Right atrium auricular region (tissue), 2 donors: Measurements from ENCODE around the gene CALD1. TPM values are rescaled to one million over a fixed set of nuclear protein-coding genes. Genes with fewer than 3 reads are reported as not detected.

Experiments used
- DNase-seq: peaks from one replicate; pipeline ENCODE4 v3.0.0-alpha.2; 2019; ENCODE audit warnings: low spot score
- H3K27ac ChIP-seq, 2 donors: fragments of 200-600 bp; sonication (generic); 1 replicate in 1 of 2; 2 replicates in 1 of 2; pipeline ENCODE4 v1.5.1; 2016 to 2019
- H3K27me3 ChIP-seq, 2 donors: fragments of 200-600 bp; sonication (generic); one replicate each; pipeline versions ENCODE4 v1.5.1 to v1.6.0; 2017 to 2019
- H3K36me3 ChIP-seq: fragments of 200-600 bp; sonication (generic); one replicate; pipeline ENCODE4 v1.5.1; 2016
- H3K4me1 ChIP-seq, 2 donors: fragments of 200-600 bp; sonication (generic); one replicate each; pipeline versions ENCODE4 v1.5.1 to v1.6.0; 2017 to 2019
- H3K4me3 ChIP-seq, 2 donors: fragments of 200-600 bp; sonication (generic); 1 replicate in 1 of 2; 2 replicates in 1 of 2; pipeline ENCODE4 v1.5.1; 2017 to 2019; ENCODE audit warnings: mild to moderate bottlenecking in 1 of 2, moderate library complexity in 1 of 2
- H3K9me3 ChIP-seq, 2 donors: fragments of 200-600 bp; sonication (generic); one replicate each; pipeline ENCODE4 v1.5.1; 2019
- total RNA-seq, 2 donors: library from RNA; depleted of rRNA; stranded (reverse); fragments of >200 nt; gene quantifications; one replicate each; pipeline ENCODE4 v1.1.0, GENCODE V29; 2016
- TF ChIP-seq, protein P1 (sequence below), 2 donors: fragments of 200-600 bp; sonication (generic); IDR thresholded peaks; one replicate each; pipeline ENCODE4 v1.5.1; 2019; ENCODE audit warnings: antibody characterized with exemption in 2 of 2

The CALD1 gene
- total RNA-seq, 2 donors from 2014 or later = 119 to 157 TPM

DNA sequence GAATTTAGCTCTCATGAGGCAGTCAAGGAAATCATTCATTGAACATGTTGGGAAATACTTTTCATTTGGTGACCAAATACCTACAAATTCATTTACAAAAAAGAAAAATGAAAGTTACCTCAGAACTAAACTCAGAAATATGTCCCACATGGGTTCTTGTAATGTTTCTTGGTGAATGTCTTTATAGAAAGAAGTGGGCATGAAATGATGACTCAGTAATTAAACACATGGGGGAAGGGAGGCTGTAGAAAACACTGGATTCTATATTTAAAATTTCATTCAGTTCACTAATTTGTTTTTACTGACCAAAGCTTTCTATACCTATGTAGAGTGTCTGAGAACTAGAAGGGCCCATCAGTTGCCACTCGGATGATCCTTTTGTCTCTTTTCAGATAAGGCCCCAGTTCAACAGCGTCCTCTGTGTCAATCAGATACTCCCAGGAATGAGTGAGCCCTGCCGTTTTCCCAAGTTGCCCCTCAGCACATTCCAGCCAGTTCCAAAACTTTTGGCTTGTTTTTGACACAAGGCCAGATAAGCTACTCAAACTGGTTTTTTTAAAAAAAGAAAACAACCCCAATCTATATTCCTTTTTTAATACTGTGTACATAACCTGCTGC, 157.6 kb downstream of the CALD1 start:
- H3K27ac ChIP-seq = peak overlapping the region; percentile 27 to 87
- H3K4me1 ChIP-seq = peaks cover 0 to 63% of the 10 kb centered on the region in 2 donors
- H3K27me3 ChIP-seq = no peaks in the 10 kb centered on the region
- DNase-seq = no peak
- TF ChIP-seq, protein P1, sequence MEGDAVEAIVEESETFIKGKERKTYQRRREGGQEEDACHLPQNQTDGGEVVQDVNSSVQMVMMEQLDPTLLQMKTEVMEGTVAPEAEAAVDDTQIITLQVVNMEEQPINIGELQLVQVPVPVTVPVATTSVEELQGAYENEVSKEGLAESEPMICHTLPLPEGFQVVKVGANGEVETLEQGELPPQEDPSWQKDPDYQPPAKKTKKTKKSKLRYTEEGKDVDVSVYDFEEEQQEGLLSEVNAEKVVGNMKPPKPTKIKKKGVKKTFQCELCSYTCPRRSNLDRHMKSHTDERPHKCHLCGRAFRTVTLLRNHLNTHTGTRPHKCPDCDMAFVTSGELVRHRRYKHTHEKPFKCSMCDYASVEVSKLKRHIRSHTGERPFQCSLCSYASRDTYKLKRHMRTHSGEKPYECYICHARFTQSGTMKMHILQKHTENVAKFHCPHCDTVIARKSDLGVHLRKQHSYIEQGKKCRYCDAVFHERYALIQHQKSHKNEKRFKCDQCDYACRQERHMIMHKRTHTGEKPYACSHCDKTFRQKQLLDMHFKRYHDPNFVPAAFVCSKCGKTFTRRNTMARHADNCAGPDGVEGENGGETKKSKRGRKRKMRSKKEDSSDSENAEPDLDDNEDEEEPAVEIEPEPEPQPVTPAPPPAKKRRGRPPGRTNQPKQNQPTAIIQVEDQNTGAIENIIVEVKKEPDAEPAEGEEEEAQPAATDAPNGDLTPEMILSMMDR (IDR thresholded peaks at IDR 0.05) = no peak
- H3K36me3 ChIP-seq = peaks cover 84% of the 10 kb centered on the region
- no peaks in the 10 kb centered on the region for H3K9me3 ChIP-seq
- no peak overlapping the region for H3K4me3 ChIP-seq

- peaks cover 86% of the 10 kb centered on the region for H3K36me3 ChIP-seq
- no peak for DNase-seq
- H3K27ac ChIP-seq = no peak overlapping the region
- H3K9me3 ChIP-seq = no peaks in the 10 kb centered on the region
- no peak overlapping the region for H3K4me3 ChIP-seq
- H3K4me1 ChIP-seq = peaks cover 0 to 53% of the 10 kb centered on the region in 2 donors
- no peaks in the 10 kb centered on the region for H3K27me3 ChIP-seq
- TF ChIP-seq, protein P1 (IDR thresholded peaks at IDR 0.05) = no peak
Observed at GRCh38 chr7:134938141-134938540, 158.7 kb downstream of the CALD1 start.

DNA sequence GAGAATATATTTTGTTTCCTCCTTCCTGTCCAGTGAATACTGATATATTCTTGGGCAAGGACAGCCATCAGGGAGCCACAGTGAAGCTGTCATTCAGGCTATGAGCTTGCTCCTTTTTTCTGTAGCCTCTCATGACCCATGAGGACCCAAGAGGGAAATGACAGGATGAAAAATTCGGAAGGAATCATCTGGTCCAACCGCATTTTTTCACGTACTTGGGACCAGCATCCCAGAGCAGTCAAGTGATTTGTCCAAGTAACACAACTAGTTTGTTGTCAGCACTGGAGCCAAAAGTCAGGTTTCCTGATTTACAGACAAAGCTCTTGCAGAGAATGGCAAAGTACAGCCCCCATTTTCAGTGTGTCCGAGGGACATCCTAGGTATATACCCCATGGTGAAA, 159.7 kb downstream of the CALD1 start:
- Histone ChIP-seq H3K36me3 (peaks cover 83% of the 10 kb centered on the region), H3K27ac (no peak overlapping the region), H3K9me3 (no peaks in the 10 kb centered on the region), H3K4me1 (peaks cover 0 to 43% of the 10 kb centered on the region in 2 donors), H3K27me3 (no peaks in the 10 kb centered on the region), H3K4me3 (no peak overlapping the region)
- DNase-seq = no peak
- TF ChIP-seq, protein P1 (IDR thresholded peaks at IDR 0.05) = no peak

GRCh38 chr7:134940729-134941128, 161.3 kb downstream of the CALD1 start:
- peaks cover 0 to 38% of the 10 kb centered on the region in 2 donors for H3K4me1 ChIP-seq

DNA sequence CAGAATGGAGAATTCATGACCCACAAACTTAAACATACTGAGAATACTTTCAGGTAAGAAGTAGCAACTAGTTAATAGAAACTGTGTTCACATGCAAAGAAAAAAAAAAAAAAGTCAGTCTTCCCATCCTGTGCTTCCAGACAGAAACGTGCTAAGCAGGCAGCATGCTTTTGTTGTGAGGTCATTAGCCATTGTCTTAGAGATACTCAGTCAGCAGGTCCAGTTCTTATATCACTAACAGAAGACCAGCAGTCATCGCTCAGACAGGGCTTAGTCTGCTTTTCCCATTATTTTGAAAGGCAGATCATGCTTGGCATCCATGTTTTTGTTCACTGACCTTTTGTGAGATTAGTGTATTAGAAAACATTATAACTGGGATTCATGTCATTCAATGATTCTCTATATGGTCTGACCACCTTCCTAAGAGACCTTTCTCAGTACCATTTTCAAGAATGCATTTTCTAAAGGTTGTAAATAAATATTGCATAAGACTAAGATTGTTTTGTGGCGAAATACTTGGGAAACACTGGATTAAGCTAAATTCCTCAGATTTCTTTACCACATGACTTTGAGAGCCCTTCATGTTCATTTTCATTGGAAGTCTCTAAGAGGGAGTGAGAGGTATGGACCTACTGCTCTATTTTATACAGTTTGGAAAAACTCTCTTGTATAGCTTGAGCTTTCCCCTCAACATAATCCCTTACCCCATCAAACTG, 161.9 kb downstream of the CALD1 start:
- TF ChIP-seq, protein P1 (IDR thresholded peaks at IDR 0.05) = no peak
- H3K4me3 ChIP-seq = no peak overlapping the region
- DNase-seq = no peak
- no peaks in the 10 kb centered on the region for H3K27me3 ChIP-seq
- H3K36me3 ChIP-seq = peaks cover 80% of the 10 kb centered on the region
- peak overlapping the region; percentile 7 to 64 for H3K27ac ChIP-seq
- peaks cover 0 to 31% of the 10 kb centered on the region in 2 donors for H3K4me1 ChIP-seq
- H3K9me3 ChIP-seq = no peaks in the 10 kb centered on the region

More at GRCh38 chr7:134940729-134941128, 161.3 kb downstream of the CALD1 start:
- Histone ChIP-seq H3K27me3 (no peaks in the 10 kb centered on the region), H3K9me3 (no peaks in the 10 kb centered on the region), H3K4me3 (no peak overlapping the region), H3K27ac (peak overlapping the region in 1 of 2 donors; percentile 64), H3K36me3 (peaks cover 80% of the 10 kb centered on the region)
- TF ChIP-seq, protein P1 (IDR thresholded peaks at IDR 0.05) = no peak
- no peak for DNase-seq
